ENCODE results near the gene CNIH3. TPM values are rescaled to one million over a fixed set of nuclear protein-coding genes. Genes with fewer than 3 reads are reported as not detected.

The CNIH3 gene
- total and polyA plus RNA-seq, 10 of the 15 experiments (the other 5 are each of a cell fraction or from before 2014, with no cell fraction given) = 0.77 to 5.8 (median 1.8) TPM

GRCh38 chr1:224623310-224623714 lies 7.2 kb downstream of the CNIH3 start (continued):
- TF ChIP-seq ZNF622 (IDR thresholded peaks at IDR 0.05) (no peak), ETV6 (conservative IDR thresholded peaks at IDR 0.05 in 1 of 2, IDR thresholded peaks at IDR 0.05 in 1 of 2; ENCODE audit: borderline replicate concordance in 1 of 2, low read depth in 1 of 2) (no peak), ZNF592 (IDR thresholded peaks at IDR 0.05) (no peak), SPI1 (IDR thresholded peaks at IDR 0.05; ENCODE audit: borderline replicate concordance, insufficient read depth, low read depth, low read length) (no peak), SUZ12 (IDR thresholded peaks at IDR 0.05; ENCODE audit: unreplicated experiment) (no peak), BRCA1 (IDR thresholded peaks at IDR 0.05; ENCODE audit: low read depth, low read length) (no peak), FOS (IDR thresholded peaks at IDR 0.05; ENCODE audit: borderline replicate concordance, extremely low read depth, insufficient read length) (no peak), SRF (IDR thresholded peaks at IDR 0.05; ENCODE audit: low read depth in 2 of 2, low read length in 2 of 2) (no peak), BCLAF1 (IDR thresholded peaks at IDR 0.05) (no peak), EZH2 (IDR thresholded peaks at IDR 0.05; ENCODE audit: borderline replicate concordance, control insufficient read depth, low read depth, low read length) (no peak), TCF3 (IDR thresholded peaks at IDR 0.05; ENCODE audit: borderline replicate concordance, insufficient read depth, low read depth, low read length) (no peak), SIN3A (IDR thresholded peaks at IDR 0.05; ENCODE audit: low read depth, low read length) (no peak), ATF3 (IDR thresholded peaks at IDR 0.05; ENCODE audit: borderline replicate concordance, extremely low read depth, low read depth, low read length) (no peak), BCL11A (IDR thresholded peaks at IDR 0.05; ENCODE audit: low read depth, low read length) (no peak), MXI1 (IDR thresholded peaks at IDR 0.05; ENCODE audit: low read depth, low read length) (no peak), ZBED1 (IDR thresholded peaks at IDR 0.05; ENCODE audit: borderline replicate concordance) (no peak)

Data from GM12878 (cell line).